Liver (tissue), 9 donors: Measurements from ENCODE around the gene HOXC10. TPM values are rescaled to one million over a fixed set of nuclear protein-coding genes. Genes with fewer than 3 reads are reported as not detected.

ENCODE experiments used
- DNase-seq: peaks from one replicate; pipeline ENCODE4 v3.0.0-alpha.2; 2017; ENCODE audit warnings: low spot score
- H3K27ac ChIP-seq, 2 donors: one replicate each; pipeline ENCODE4 v1.7.0; 2013; ENCODE audit warnings: inconsistent platforms in 2 of 2, low read length in 2 of 2, control low read depth in 1 of 2, low read depth in 1 of 2, mild to moderate bottlenecking in 1 of 2
- H3K27me3 ChIP-seq, 4 donors: one replicate each; pipeline versions ENCODE4 v1.6.1 to v1.7.0; 2013; ENCODE audit warnings: low read length in 3 of 4, inconsistent platforms in 1 of 4, mild to moderate bottlenecking in 1 of 4, moderate library complexity in 1 of 4; ENCODE audit not compliant: control insufficient read depth in 4 of 4, insufficient read depth in 4 of 4
- H3K36me3 ChIP-seq, 4 donors: one replicate each; pipeline versions ENCODE4 v1.6.1 to v1.7.0; 2013; ENCODE audit warnings: low read length in 3 of 4, mild to moderate bottlenecking in 3 of 4, low read depth in 1 of 4, moderate library complexity in 1 of 4; ENCODE audit not compliant: control insufficient read depth in 4 of 4, insufficient read depth in 3 of 4
- H3K4me1 ChIP-seq, 4 donors: one replicate each; pipeline versions ENCODE4 v1.6.1 to v1.7.0; 2013; ENCODE audit warnings: low read length in 3 of 4, mild to moderate bottlenecking in 3 of 4, moderate library complexity in 1 of 4; ENCODE audit not compliant: control insufficient read depth in 4 of 4, insufficient read depth in 4 of 4
- H3K4me3 ChIP-seq, 3 donors: one replicate each; pipeline versions ENCODE4 v1.6.1 to v1.7.0; 2013; ENCODE audit warnings: low read length in 3 of 3, control low read depth in 1 of 3, low read depth in 1 of 3, mild to moderate bottlenecking in 1 of 3
- H3K9ac ChIP-seq, 2 donors: one replicate each; pipeline ENCODE4 v1.7.0; 2013; ENCODE audit warnings: low read length in 2 of 2, mild to moderate bottlenecking in 2 of 2, moderate library complexity in 2 of 2, control low read depth in 1 of 2, low read depth in 1 of 2
- H3K9me3 ChIP-seq, 4 donors: one replicate each; pipeline versions ENCODE4 v1.6.1 to v1.7.0; 2013; ENCODE audit warnings: low read length in 3 of 4; ENCODE audit not compliant: control insufficient read depth in 4 of 4
- EGR1 ChIP-seq, 2 donors: IDR thresholded peaks; 2 replicates each; pipeline ENCODE4 v1.6.1; 2016 to 2018; ENCODE audit warnings: antibody characterized with exemption in 2 of 2, low read depth in 2 of 2
- FOXA1 ChIP-seq: IDR thresholded peaks from 2 replicates; pipeline ENCODE4 v1.6.1; 2016; ENCODE audit warnings: antibody characterized with exemption
- FOXA2 ChIP-seq: IDR thresholded peaks from 2 replicates; pipeline ENCODE4 v1.6.1; 2016; ENCODE audit warnings: antibody characterized with exemption
- GABPA ChIP-seq, 2 donors: IDR thresholded peaks in 1 of 2; conservative IDR thresholded peaks in 1 of 2; 2 replicates each; pipeline ENCODE4 v1.6.1; 2016; ENCODE audit warnings: antibody characterized with exemption in 2 of 2, mild to moderate bottlenecking in 1 of 2, moderate library complexity in 1 of 2
- HNF4A ChIP-seq, 2 donors: conservative IDR thresholded peaks; 2 replicates each; pipeline ENCODE4 v1.6.1; 2016; ENCODE audit warnings: antibody characterized with exemption in 2 of 2, mild to moderate bottlenecking in 2 of 2
- HNF4G ChIP-seq: IDR thresholded peaks from 2 replicates; pipeline ENCODE4 v1.6.1; 2016; ENCODE audit warnings: antibody characterized with exemption
- JUND ChIP-seq, 2 donors: IDR thresholded peaks; 2 replicates each; pipeline ENCODE4 v1.6.1; 2016; ENCODE audit warnings: antibody characterized with exemption in 2 of 2
- NR2F2 ChIP-seq: IDR thresholded peaks from 2 replicates; pipeline ENCODE4 v1.6.1; 2016; ENCODE audit warnings: antibody characterized with exemption
- RAD21 ChIP-seq, 2 donors: IDR thresholded peaks; 2 replicates each; pipeline ENCODE4 v1.6.1; 2016; ENCODE audit warnings: antibody characterized with exemption in 2 of 2, mild to moderate bottlenecking in 2 of 2
- RXRA ChIP-seq, 2 donors: IDR thresholded peaks; 2 replicates each; pipeline ENCODE4 v1.6.1; 2017 to 2018; ENCODE audit warnings: antibody characterized with exemption in 2 of 2, mild to moderate bottlenecking in 1 of 2
- SP1 ChIP-seq: IDR thresholded peaks from 2 replicates; pipeline ENCODE4 v1.6.1; 2018; ENCODE audit warnings: antibody characterized with exemption, mild to moderate bottlenecking
- TAF1 ChIP-seq: conservative IDR thresholded peaks from 2 replicates; pipeline ENCODE4 v1.6.1; 2016; ENCODE audit warnings: antibody characterized with exemption, mild to moderate bottlenecking
- YY1 ChIP-seq: IDR thresholded peaks from 2 replicates; pipeline ENCODE4 v1.6.1; 2016; ENCODE audit warnings: antibody characterized with exemption, mild to moderate bottlenecking
- WGBS: extraction: QIAGEN DNeasy Blood & Tissue Kit; methylation state at CpG from one replicate; pipeline ENCODE4 v1.1.7; 2013; 5-methylcytosine and 5-hydroxymethylcytosine counted together
- polyA plus RNA-seq, 2 donors: library from polyadenylated mRNA; stranded (reverse) in 1 of 2; unstranded in 1 of 2; fragments of 200-250 nt in 1 of 2; fragments of >200 nt in 1 of 2; fragmentation: Nextera tagmentation in 1 of 2; extraction: Ambion mirVana in 1 of 2; gene quantifications; one replicate each; pipeline versions ENCODE4 v1.2.1 to v1.2.3, GENCODE V29; 2013 to 2015
- total RNA-seq, 2 donors: library from RNA; depleted of rRNA; stranded (reverse); fragments of >200 nt; gene quantifications; one replicate each; pipeline ENCODE4 v1.2.3, GENCODE V29; 2014
- TF ChIP-seq, protein P1 (sequence below): IDR thresholded peaks from 2 replicates; pipeline ENCODE4 v1.6.1; 2016; ENCODE audit warnings: antibody characterized with exemption
- TF ChIP-seq, protein P2 (sequence below): IDR thresholded peaks from 2 replicates; pipeline ENCODE4 v1.6.1; 2016; ENCODE audit warnings: antibody characterized with exemption
- TF ChIP-seq, protein P3 (sequence below): fragments of 150-350 bp; IDR thresholded peaks from 2 replicates; pipeline ENCODE4 v1.5.1; 2017; ENCODE audit warnings: improper control_type of control experiment, low read depth, low read length; ENCODE audit not compliant: missing input control
- TF ChIP-seq, protein P4 (sequence below): IDR thresholded peaks from 2 replicates; pipeline ENCODE4 v1.6.1; 2016; ENCODE audit warnings: antibody characterized with exemption
- TF ChIP-seq, protein P5 (sequence below): IDR thresholded peaks from 2 replicates; pipeline ENCODE4 v1.6.1; 2016; ENCODE audit warnings: antibody characterized with exemption, mild to moderate bottlenecking
- donor health status: healthy.
- donor health status: healthy.
- donor health status: healthy.
- donor health status: healthy.
- donor health status: healthy.

Gene HOXC10
- total and polyA plus RNA-seq, 4 donors = not detected

DNA sequence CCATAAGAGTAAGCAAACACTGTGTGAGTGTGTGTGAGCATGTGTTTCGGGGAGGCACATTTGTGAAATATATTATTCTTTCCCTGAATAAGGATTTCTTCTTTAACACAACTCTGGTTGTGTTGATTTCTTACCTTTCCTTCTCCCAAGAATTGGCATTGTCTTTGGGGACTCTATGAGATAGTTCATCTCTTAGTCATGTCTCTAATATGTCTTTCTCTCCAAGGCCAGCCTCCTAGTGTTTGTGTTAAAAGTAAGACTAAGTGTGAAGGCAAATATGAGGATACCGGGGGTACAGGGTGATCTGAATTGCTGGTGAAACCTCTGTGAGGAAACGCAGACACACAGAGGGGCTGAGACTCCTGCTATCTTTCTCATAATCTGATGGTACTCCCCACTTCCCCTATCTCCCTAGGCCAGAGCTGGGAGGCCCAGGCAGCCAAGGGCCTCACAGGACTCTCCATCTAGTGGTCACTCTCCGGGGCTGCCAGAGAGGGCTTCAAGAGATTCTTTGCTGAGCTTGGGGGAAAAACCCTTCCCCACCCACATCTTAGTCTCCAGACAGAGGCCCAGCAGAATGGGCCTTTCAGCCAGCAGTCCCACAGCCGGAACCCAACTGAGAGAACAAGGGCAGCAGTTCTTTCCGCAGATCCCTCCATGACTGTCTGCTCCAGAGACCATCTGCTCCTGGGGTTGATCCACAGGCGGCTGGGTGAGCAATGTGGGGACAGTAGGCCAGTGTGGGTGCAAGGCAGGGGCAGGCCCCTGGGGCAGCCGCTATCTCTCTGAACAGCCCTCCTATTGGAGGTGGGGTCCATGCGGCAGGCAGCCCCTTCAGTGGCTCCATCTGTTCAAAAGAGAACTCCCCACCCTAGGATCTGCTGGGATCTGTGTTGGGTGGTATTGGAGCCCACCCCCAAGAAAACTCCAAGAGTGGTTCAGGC lies 36.0 kb upstream of the HOXC10 start:
- WGBS = 39% methylated on average over 9 of the region's 9 CpGs
- Histone ChIP-seq H3K36me3 (no peaks in the 10 kb centered on the region), H3K27me3 (peaks cover 3 to 40% (median 29%) of the 10 kb centered on the region in 4 donors), H3K27ac (no peak overlapping the region), H3K4me1 (peaks cover 0 to 2% (median 0%) of the 10 kb centered on the region in 4 donors), H3K4me3 (no peak overlapping the region), H3K9ac (no peak overlapping the region), H3K9me3 (peaks cover 0 to 4% (median 0%) of the 10 kb centered on the region in 4 donors)
- DNase-seq = no peak
- TF ChIP-seq, protein P1, sequence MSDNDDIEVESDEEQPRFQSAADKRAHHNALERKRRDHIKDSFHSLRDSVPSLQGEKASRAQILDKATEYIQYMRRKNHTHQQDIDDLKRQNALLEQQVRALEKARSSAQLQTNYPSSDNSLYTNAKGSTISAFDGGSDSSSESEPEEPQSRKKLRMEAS = no peak
- no peak for TF ChIP-seq RAD21 (IDR thresholded peaks at IDR 0.05)
- TF ChIP-seq YY1 = no peak
- no peak for TF ChIP-seq TAF1
- TF ChIP-seq, protein P2, sequence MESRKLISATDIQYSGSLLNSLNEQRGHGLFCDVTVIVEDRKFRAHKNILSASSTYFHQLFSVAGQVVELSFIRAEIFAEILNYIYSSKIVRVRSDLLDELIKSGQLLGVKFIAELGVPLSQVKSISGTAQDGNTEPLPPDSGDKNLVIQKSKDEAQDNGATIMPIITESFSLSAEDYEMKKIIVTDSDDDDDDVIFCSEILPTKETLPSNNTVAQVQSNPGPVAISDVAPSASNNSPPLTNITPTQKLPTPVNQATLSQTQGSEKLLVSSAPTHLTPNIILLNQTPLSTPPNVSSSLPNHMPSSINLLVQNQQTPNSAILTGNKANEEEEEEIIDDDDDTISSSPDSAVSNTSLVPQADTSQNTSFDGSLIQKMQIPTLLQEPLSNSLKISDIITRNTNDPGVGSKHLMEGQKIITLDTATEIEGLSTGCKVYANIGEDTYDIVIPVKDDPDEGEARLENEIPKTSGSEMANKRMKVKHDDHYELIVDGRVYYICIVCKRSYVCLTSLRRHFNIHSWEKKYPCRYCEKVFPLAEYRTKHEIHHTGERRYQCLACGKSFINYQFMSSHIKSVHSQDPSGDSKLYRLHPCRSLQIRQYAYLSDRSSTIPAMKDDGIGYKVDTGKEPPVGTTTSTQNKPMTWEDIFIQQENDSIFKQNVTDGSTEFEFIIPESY = no peak
- TF ChIP-seq JUND (IDR thresholded peaks at IDR 0.05) = no peak
- TF ChIP-seq, protein P3, sequence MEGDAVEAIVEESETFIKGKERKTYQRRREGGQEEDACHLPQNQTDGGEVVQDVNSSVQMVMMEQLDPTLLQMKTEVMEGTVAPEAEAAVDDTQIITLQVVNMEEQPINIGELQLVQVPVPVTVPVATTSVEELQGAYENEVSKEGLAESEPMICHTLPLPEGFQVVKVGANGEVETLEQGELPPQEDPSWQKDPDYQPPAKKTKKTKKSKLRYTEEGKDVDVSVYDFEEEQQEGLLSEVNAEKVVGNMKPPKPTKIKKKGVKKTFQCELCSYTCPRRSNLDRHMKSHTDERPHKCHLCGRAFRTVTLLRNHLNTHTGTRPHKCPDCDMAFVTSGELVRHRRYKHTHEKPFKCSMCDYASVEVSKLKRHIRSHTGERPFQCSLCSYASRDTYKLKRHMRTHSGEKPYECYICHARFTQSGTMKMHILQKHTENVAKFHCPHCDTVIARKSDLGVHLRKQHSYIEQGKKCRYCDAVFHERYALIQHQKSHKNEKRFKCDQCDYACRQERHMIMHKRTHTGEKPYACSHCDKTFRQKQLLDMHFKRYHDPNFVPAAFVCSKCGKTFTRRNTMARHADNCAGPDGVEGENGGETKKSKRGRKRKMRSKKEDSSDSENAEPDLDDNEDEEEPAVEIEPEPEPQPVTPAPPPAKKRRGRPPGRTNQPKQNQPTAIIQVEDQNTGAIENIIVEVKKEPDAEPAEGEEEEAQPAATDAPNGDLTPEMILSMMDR = no peak
- TF ChIP-seq FOXA1 = no peak
- no peak for TF ChIP-seq SP1
- TF ChIP-seq EGR1 (IDR thresholded peaks at IDR 0.05; ENCODE audit: low read depth in 2 of 2) = no peak
- TF ChIP-seq HNF4A (conservative IDR thresholded peaks at IDR 0.05) = no peak
- no peak for TF ChIP-seq RXRA (IDR thresholded peaks at IDR 0.05)
- TF ChIP-seq HNF4G = no peak
- TF ChIP-seq, protein P4, sequence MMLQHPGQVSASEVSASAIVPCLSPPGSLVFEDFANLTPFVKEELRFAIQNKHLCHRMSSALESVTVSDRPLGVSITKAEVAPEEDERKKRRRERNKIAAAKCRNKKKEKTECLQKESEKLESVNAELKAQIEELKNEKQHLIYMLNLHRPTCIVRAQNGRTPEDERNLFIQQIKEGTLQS = no peak
- no peak for TF ChIP-seq GABPA (IDR thresholded peaks at IDR 0.05 in 1 of 2, conservative IDR thresholded peaks at IDR 0.05 in 1 of 2)

DNA sequence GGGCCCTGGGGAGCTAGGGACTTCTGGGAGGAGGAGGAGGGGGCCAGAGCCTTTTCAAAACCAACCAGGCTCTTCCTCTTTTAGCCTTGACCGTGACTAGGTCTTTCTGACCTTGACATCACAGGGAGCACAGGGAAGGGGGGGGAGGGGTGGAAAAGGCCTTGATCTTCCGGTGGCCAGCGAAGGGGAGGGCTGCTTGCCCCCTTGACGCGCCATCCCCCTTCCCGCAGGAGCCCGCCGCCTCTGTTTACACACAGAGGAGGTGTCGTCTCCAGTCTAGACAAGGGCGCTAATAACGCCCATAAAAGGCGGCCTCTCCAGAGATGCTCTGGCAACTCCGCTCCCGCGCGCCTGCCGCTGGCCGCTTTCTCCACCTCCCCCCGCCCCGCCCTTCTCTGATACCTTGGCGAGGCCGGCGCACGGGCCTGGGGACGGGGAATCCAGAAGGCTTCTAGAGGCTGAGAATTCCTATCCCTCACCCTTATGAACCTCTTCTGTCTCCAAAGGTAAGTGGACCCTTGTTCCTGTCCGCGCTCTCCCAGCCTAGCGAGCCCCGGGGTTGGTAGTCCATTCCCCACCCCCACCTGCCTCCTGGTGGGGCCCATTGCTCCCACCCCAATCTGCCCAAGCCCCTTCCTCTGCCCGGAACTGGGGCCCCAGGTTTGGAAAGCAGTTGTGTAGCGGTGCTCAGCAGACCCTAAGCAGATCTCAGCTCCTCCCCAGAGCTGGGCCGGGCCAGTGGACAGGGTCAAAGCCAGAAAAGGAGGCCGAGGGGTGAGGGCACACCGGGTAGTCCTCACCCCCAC lies 35.1 kb upstream of the HOXC10 start:
- TF ChIP-seq GABPA (IDR thresholded peaks at IDR 0.05 in 1 of 2, conservative IDR thresholded peaks at IDR 0.05 in 1 of 2) (no peak), SP1 (no peak), FOXA2 (no peak), JUND (IDR thresholded peaks at IDR 0.05) (no peak), NR2F2 (no peak)
- TF ChIP-seq, protein P5, sequence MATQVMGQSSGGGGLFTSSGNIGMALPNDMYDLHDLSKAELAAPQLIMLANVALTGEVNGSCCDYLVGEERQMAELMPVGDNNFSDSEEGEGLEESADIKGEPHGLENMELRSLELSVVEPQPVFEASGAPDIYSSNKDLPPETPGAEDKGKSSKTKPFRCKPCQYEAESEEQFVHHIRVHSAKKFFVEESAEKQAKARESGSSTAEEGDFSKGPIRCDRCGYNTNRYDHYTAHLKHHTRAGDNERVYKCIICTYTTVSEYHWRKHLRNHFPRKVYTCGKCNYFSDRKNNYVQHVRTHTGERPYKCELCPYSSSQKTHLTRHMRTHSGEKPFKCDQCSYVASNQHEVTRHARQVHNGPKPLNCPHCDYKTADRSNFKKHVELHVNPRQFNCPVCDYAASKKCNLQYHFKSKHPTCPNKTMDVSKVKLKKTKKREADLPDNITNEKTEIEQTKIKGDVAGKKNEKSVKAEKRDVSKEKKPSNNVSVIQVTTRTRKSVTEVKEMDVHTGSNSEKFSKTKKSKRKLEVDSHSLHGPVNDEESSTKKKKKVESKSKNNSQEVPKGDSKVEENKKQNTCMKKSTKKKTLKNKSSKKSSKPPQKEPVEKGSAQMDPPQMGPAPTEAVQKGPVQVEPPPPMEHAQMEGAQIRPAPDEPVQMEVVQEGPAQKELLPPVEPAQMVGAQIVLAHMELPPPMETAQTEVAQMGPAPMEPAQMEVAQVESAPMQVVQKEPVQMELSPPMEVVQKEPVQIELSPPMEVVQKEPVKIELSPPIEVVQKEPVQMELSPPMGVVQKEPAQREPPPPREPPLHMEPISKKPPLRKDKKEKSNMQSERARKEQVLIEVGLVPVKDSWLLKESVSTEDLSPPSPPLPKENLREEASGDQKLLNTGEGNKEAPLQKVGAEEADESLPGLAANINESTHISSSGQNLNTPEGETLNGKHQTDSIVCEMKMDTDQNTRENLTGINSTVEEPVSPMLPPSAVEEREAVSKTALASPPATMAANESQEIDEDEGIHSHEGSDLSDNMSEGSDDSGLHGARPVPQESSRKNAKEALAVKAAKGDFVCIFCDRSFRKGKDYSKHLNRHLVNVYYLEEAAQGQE = no peak
- peaks cover 3 to 33% (median 27%) of the 10 kb centered on the region in 4 donors for H3K27me3 ChIP-seq
- peaks cover 0 to 4% (median 0%) of the 10 kb centered on the region in 4 donors for H3K9me3 ChIP-seq
- H3K4me3 ChIP-seq = no peak overlapping the region
- no peak for DNase-seq
- H3K27ac ChIP-seq = no peak overlapping the region
- H3K4me1 ChIP-seq = peaks cover 0 to 2% (median 0%) of the 10 kb centered on the region in 4 donors
- no peaks in the 10 kb centered on the region for H3K36me3 ChIP-seq
- H3K9ac ChIP-seq = no peak overlapping the region
- 5% methylated on average over 34 of the region's 34 CpGs for WGBS
